K562 (cell line): Measurements from ENCODE around the gene HSD3B7. TPM values are rescaled to one million over a fixed set of nuclear protein-coding genes. Genes with fewer than 3 reads are reported as not detected.

Source experiments
- BACH1 ChIP-seq: fragments of 200-800 bp; sonication (Bioruptor generic); IDR thresholded peaks from 2 replicates; pipeline ENCODE4 v1.6.1; 2016; ENCODE audit warnings: missing genetic modification characterization, missing compliant biosample characterization
- CBX5 ChIP-seq: IDR thresholded peaks from 2 replicates; pipeline ENCODE4 v1.6.1; 2014; ENCODE audit warnings: low read depth, borderline replicate concordance
- DPF2 ChIP-seq: fragments of 450-650 bp; IDR thresholded peaks from 2 replicates; pipeline ENCODE4 v1.6.1; 2016
- GATAD2A ChIP-seq: fragments of 450-650 bp; IDR thresholded peaks from 2 replicates; pipeline ENCODE4 v1.6.1; 2017
- KLF10 ChIP-seq: fragments of 250-450 bp; sonication (Bioruptor Pico); IDR thresholded peaks from 2 replicates; pipeline ENCODE4 v1.6.1; 2021; ENCODE audit warnings: matching md5 sums
- KLF13 ChIP-seq: fragments of 450-650 bp; IDR thresholded peaks from 2 replicates; pipeline ENCODE4 v1.6.1; 2016; ENCODE audit warnings: missing genetic modification characterization, low read depth, mild to moderate bottlenecking, missing compliant biosample characterization, moderate library complexity, borderline replicate concordance
- NELFE ChIP-seq: IDR thresholded peaks from 2 replicates; pipeline ENCODE4 v1.6.1; 2011; ENCODE audit warnings: mild to moderate bottlenecking; ENCODE audit not compliant: insufficient read depth, insufficient read length
- POLR2A ChIP-seq: fragments of 450-650 bp; conservative IDR thresholded peaks from 2 replicates; pipeline ENCODE4 v1.6.1; 2016
- SMAD4 ChIP-seq: fragments of 250-450 bp; sonication (Bioruptor Pico); conservative IDR thresholded peaks from 2 replicates; pipeline ENCODE4 v1.8.0; 2021; ENCODE audit warnings: inconsistent platforms, mild to moderate bottlenecking, moderate library complexity
- SNIP1 ChIP-seq: fragments of 450-650 bp; IDR thresholded peaks from 2 replicates; pipeline ENCODE4 v1.7.1; 2017; ENCODE audit warnings: low read depth, mild to moderate bottlenecking
- U2AF1 ChIP-seq: fragments of 200-400 bp; formaldehyde crosslinking; optimal IDR thresholded peaks from 2 replicates; pipeline ENCODE3; 2017; ENCODE audit warnings: mild to moderate bottlenecking, low read depth, low read length, moderate library complexity
- ZNF263 ChIP-seq: sonication (generic); formaldehyde crosslinking; IDR thresholded peaks from 2 replicates; pipeline ENCODE4 v1.8.0; 2022; ENCODE audit warnings: mild to moderate bottlenecking, missing genetic modification reagents, borderline replicate concordance
- ZNF316 ChIP-seq: fragments of 450-650 bp; IDR thresholded peaks from 2 replicates; pipeline ENCODE4 v1.6.1; 2016
- ZNF584 ChIP-seq: fragments of 200-800 bp; sonication (Bioruptor generic); IDR thresholded peaks from 2 replicates; pipeline ENCODE4 v1.6.1; 2016; ENCODE audit warnings: low read depth, mild to moderate bottlenecking, missing genetic modification characterization, missing compliant biosample characterization
- ZNF707 ChIP-seq: fragments of 250-450 bp; sonication (Bioruptor Pico); conservative IDR thresholded peaks from 2 replicates; pipeline ENCODE4 v1.8.0; 2022; ENCODE audit warnings: inconsistent platforms, mild to moderate bottlenecking, moderate library complexity
- polyA plus RNA-seq, 8 experiments: library from polyadenylated mRNA; depleted of rRNA in 4 of 8; stranded (reverse) in 5 of 8; unstranded in 3 of 8; fragments of >200 nt; fragmentation: Nextera tagmentation in 2 of 8; fragmentation: Illumina TruSeq in 1 of 8; extraction: Ambion mirVana in 2 of 8; extraction: Trizol in 1 of 8; gene quantifications; 2 replicates each; pipeline versions ENCODE4 v1.2.1 to v1.2.3, GENCODE V29; 2011 to 2014; ENCODE audit warnings: inconsistent platforms in 1 of 8, missing spikeins in 1 of 8
- total RNA-seq, 7 experiments: library from RNA; depleted of rRNA in 6 of 7; stranded (reverse); fragments of >200 nt in 6 of 7; fragmentation: Illumina TruSeq in 2 of 7; extraction: Trizol in 2 of 7; gene quantifications; 2 replicates each; pipeline versions ENCODE4 v1.2.1 to v1.2.3, GENCODE V29; 2011 to 2021; ENCODE audit warnings: low replicate concordance in 1 of 7
- TF ChIP-seq, protein P1 (sequence below): fragments of 450-650 bp; formaldehyde crosslinking; IDR thresholded peaks from 2 replicates; pipeline ENCODE4 v1.4.0; 2020; ENCODE audit warnings: mild to moderate bottlenecking, moderate library complexity
- TF ChIP-seq, protein P2 (sequence below): IDR thresholded peaks from 2 replicates; pipeline ENCODE4 v1.6.1; 2012; ENCODE audit warnings: low read depth, low read length, improper control_type of control experiment, borderline replicate concordance
- TF ChIP-seq, protein P3 (sequence below): fragments of 250-450 bp; sonication (Bioruptor Pico); IDR thresholded peaks from 2 replicates; pipeline ENCODE4 v1.8.0; 2021; ENCODE audit warnings: moderate library complexity, mild to moderate bottlenecking, inconsistent platforms
- TF ChIP-seq, protein P4 (sequence below): fragments of 450-650 bp; IDR thresholded peaks from 2 replicates; pipeline ENCODE4 v1.6.1; 2018; ENCODE audit warnings: mild to moderate bottlenecking, low read depth; ENCODE audit not compliant: partially characterized antibody
- TF ChIP-seq, protein P5 (sequence below): sonication (generic); formaldehyde crosslinking; IDR thresholded peaks from 2 replicates; pipeline ENCODE4 v1.8.0; 2022; ENCODE audit warnings: mild to moderate bottlenecking, missing genetic modification reagents, borderline replicate concordance

HSD3B7 gene
- total and polyA plus RNA-seq, 9 of the 15 experiments (the other 6 are each of a cell fraction or from before 2014, with no cell fraction given): 5.4 to 49.1 (median 23.0) TPM

DNA sequence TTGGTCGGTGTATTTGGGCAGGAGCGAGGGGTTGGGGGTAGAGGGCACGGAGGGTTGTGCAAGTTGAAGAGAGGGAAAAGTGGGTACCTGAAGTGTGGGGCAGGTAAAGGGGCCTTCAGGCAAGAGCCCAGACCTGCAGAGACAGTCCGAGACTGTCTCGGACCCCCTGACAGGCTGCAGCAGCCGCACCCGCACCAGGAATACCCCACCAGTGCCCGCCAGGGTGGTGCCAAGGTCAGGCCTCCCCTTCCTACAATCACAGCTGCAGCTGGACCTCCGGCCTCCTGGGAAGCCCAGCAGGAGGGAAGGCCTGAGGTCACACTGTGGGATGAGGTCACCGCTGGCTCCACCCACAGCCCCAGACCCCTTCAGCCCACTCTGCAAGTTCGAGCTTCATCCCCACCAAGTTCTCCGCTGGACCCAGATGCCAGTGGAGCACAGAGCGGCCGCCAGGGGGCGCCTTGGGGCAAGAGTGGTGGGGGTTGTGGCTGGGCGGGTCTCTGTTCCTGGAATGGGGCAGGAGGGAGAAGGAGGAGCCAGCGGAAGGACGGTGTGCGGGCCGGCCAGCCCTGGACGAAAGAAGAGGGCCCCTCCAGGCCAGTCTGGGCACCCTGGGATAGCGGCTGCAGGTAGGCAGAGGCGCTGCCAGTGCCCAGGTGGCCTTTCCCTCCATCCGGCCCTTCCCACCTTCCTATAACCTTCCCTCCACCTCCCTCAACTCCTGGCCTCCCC, at the start of gene HSD3B7 (continued):
- TF ChIP-seq U2AF1: no peak
- no peak for TF ChIP-seq SMAD4 (CRISPR knock-in tag)
- TF ChIP-seq, protein P1, sequence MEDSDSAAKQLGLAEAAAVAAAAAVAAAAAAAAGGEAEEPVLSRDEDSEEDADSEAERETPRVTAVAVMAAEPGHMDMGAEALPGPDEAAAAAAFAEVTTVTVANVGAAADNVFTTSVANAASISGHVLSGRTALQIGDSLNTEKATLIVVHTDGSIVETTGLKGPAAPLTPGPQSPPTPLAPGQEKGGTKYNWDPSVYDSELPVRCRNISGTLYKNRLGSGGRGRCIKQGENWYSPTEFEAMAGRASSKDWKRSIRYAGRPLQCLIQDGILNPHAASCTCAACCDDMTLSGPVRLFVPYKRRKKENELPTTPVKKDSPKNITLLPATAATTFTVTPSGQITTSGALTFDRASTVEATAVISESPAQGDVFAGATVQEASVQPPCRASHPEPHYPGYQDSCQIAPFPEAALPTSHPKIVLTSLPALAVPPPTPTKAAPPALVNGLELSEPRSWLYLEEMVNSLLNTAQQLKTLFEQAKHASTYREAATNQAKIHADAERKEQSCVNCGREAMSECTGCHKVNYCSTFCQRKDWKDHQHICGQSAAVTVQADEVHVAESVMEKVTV (CRISPR knock-in tag): peak; percentile 76
- no peak for TF ChIP-seq DPF2
- TF ChIP-seq, protein P2, sequence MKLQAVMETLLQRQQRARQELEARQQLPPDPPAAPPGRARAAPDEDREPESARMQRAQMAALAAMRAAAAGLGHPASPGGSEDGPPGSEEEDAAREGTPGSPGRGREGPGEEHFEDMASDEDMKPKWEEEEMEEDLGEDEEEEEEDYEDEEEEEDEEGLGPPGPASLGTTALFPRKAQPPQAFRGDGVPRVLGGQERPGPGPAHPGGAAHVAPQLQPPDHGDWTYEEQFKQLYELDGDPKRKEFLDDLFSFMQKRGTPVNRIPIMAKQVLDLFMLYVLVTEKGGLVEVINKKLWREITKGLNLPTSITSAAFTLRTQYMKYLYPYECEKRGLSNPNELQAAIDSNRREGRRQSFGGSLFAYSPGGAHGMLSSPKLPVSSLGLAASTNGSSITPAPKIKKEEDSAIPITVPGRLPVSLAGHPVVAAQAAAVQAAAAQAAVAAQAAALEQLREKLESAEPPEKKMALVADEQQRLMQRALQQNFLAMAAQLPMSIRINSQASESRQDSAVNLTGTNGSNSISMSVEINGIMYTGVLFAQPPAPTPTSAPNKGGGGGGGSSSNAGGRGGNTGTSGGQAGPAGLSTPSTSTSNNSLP: no peak
- TF ChIP-seq ZNF263: peak; percentile 66
- TF ChIP-seq ZNF316: no peak
- TF ChIP-seq KLF13: 0 out of 2 replicates have a peak, but pooled peaks have one; percentile 35
- TF ChIP-seq, protein P3, sequence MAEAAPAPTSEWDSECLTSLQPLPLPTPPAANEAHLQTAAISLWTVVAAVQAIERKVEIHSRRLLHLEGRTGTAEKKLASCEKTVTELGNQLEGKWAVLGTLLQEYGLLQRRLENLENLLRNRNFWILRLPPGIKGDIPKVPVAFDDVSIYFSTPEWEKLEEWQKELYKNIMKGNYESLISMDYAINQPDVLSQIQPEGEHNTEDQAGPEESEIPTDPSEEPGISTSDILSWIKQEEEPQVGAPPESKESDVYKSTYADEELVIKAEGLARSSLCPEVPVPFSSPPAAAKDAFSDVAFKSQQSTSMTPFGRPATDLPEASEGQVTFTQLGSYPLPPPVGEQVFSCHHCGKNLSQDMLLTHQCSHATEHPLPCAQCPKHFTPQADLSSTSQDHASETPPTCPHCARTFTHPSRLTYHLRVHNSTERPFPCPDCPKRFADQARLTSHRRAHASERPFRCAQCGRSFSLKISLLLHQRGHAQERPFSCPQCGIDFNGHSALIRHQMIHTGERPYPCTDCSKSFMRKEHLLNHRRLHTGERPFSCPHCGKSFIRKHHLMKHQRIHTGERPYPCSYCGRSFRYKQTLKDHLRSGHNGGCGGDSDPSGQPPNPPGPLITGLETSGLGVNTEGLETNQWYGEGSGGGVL (CRISPR knock-in tag): no peak
- TF ChIP-seq, protein P4, sequence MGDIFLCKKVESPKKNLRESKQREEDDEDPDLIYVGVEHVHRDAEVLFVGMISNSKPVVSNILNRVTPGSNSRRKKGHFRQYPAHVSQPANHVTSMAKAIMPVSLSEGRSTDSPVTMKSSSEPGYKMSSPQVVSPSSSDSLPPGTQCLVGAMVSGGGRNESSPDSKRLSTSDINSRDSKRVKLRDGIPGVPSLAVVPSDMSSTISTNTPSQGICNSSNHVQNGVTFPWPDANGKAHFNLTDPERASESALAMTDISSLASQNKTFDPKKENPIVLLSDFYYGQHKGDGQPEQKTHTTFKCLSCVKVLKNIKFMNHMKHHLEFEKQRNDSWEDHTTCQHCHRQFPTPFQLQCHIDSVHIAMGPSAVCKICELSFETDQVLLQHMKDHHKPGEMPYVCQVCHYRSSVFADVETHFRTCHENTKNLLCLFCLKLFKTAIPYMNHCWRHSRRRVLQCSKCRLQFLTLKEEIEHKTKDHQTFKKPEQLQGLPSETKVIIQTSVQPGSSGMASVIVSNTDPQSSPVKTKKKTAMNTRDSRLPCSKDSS: no peak
- TF ChIP-seq BACH1 (tag): no peak
- TF ChIP-seq NELFE: no peak
- TF ChIP-seq SNIP1: no peak
- no peak for TF ChIP-seq GATAD2A
- TF ChIP-seq KLF10 (CRISPR knock-in tag): peak; percentile 46; the same call in 1 of the 2 replicates
- TF ChIP-seq ZNF584 (CRISPR knock-in tag): no peak
- TF ChIP-seq POLR2A: peak; percentile 58
- TF ChIP-seq, protein P5, sequence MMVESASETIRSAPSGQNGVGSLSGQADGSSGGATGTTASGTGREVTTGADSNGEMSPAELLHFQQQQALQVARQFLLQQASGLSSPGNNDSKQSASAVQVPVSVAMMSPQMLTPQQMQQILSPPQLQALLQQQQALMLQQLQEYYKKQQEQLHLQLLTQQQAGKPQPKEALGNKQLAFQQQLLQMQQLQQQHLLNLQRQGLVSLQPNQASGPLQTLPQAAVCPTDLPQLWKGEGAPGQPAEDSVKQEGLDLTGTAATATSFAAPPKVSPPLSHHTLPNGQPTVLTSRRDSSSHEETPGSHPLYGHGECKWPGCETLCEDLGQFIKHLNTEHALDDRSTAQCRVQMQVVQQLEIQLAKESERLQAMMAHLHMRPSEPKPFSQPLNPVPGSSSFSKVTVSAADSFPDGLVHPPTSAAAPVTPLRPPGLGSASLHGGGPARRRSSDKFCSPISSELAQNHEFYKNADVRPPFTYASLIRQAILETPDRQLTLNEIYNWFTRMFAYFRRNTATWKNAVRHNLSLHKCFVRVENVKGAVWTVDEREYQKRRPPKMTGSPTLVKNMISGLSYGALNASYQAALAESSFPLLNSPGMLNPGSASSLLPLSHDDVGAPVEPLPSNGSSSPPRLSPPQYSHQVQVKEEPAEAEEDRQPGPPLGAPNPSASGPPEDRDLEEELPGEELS: no peak
- TF ChIP-seq ZNF707: no peak
- TF ChIP-seq CBX5: no peak
